Left lung (tissue), 14 donors: ENCODE results near the gene TFF2. TPM values are rescaled to one million over a fixed set of nuclear protein-coding genes. Genes with fewer than 3 reads are reported as not detected.
A peak's percentile ranks its signal among the peaks of the same experiment; 100 is the strongest.

Source experiments
- ATAC-seq: fragments of 200-7000 bp; cut with Tn5 transposase; one replicate; pipeline ENCODE4 v1.9.1; 2020; ENCODE audit warnings: moderate library complexity
- DNase-seq, 4 donors: peaks; one replicate each; pipeline ENCODE4 v3.0.0-alpha.2; 2013 to 2020
- H3K27ac ChIP-seq, 2 donors: fragments of 200-600 bp; sonication (generic) in 1 of 2; one replicate each; pipeline versions ENCODE4 v1.5.0 to v1.8.0; 2020 to 2021
- H3K27me3 ChIP-seq, 2 donors: fragments of 200-600 bp; sonication (generic) in 1 of 2; one replicate each; pipeline versions ENCODE4 v1.5.0 to v1.8.0; 2020 to 2021
- H3K36me3 ChIP-seq, 2 donors: fragments of 200-600 bp; sonication (generic) in 1 of 2; one replicate each; pipeline versions ENCODE4 v1.5.0 to v1.8.0; 2020 to 2021
- H3K4me1 ChIP-seq, 2 donors: fragments of 200-600 bp; one replicate each; pipeline ENCODE4 v1.8.0; 2021
- H3K4me3 ChIP-seq, 2 donors: fragments of 200-600 bp; sonication (generic) in 1 of 2; one replicate each; pipeline versions ENCODE4 v1.5.0 to v1.8.0; 2020 to 2021; ENCODE audit warnings: mild to moderate bottlenecking in 1 of 2
- H3K9me3 ChIP-seq, 2 donors: fragments of 200-600 bp; sonication (generic) in 1 of 2; one replicate each; pipeline versions ENCODE4 v1.5.0 to v1.8.0; 2020 to 2021
- CTCF ChIP-seq, 2 donors: fragments of 200-600 bp; sonication (generic) in 1 of 2; IDR thresholded peaks; one replicate each; pipeline versions ENCODE4 v1.5.0 to v1.8.0; 2021; ENCODE audit warnings: antibody characterized with exemption in 2 of 2
- intact Hi-C, 2 donors: fragments of 100-400 bp; cut with DNase I; formaldehyde crosslinking; loops; one replicate each; pipeline versions ENCODE4 v1.11.2 to v1.14.2; 2022
- long read RNA-seq, 12 donors: library from polyadenylated mRNA in 2 of 12; unstranded in 2 of 12; transcript quantifications; one replicate each; pipeline ENCODE4 v2.0.0 and lab custom pipeline, GENCODE V29; 2019 to 2026
- polyA plus RNA-seq, 6 donors: library from polyadenylated mRNA; unstranded; fragments of 120-200 nt; gene quantifications; one replicate each; pipeline ENCODE4 v1.2.1, GENCODE V29; 2013; ENCODE audit not compliant: insufficient read length in 6 of 6
- total RNA-seq, 2 donors: library from RNA; stranded (reverse); fragmentation: NEBNext Ultra II Directional; extraction: Animal tissue kit (Norgen Biotek cat#: 25700); gene quantifications; one replicate each; pipeline ENCODE4 v1.2.1, GENCODE V29; 2021
- donor health status: DM: no; HTN: yes; CAD: no.
- donor health status: DM: no; HTN: no; CAD: no.

TFF2 gene
- total RNA-seq (not detected), polyA plus RNA-seq (not detected)
- long read RNA-seq, donor 1 = 0 reads
- long read RNA-seq, donor 2 = 0 reads
- long read RNA-seq, donor 3 = 0 reads
- long read RNA-seq, donor 4 = 0 reads
- long read RNA-seq, donor 5 = 0 reads
- long read RNA-seq, donor 6 = 0 reads
- long read RNA-seq, donor 7 = 0 reads
- long read RNA-seq, donor 8 = 0 reads
- long read RNA-seq, donor 9 = 0 reads
- long read RNA-seq, donor 10 = 0 reads
- long read RNA-seq, donor 11 = 0 reads
- long read RNA-seq, donor 12 = 0 reads

DNA sequence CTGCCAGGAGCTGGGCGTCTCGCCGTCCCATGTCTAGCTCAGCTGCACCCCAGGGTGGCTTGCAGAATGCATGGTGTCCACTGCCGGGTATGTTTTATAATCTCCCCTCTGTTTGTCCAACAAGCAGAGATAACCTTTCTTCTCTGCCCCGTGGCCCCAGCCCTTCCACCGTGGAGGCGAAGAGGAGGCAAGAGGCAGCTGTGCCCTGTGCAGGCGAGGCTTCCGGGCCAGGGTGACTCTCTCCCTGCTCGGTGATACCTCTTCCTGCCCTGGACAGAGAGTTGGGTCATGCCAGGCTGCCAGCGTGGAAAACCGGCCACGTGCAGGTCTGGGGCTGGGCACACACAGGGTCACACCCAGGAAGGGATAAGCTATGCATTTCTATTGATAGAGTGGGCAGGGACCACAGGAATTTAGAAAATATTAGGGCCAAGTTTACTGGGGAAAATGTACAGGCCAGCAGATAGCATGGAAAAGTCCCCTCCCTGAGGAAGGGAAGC is at the start of gene TFF2:
TSS of gene TFF2 (minus strand) at position 68 of the 500 bp plus-strand sequence. CDS start at position 31, 37 bp downstream.
- Histone ChIP-seq H3K9me3 (peaks cover 0 to 13% of the 10 kb centered on the region in 2 donors), H3K36me3 (no peaks in the 10 kb centered on the region), H3K4me1 (no peaks in the 10 kb centered on the region), H3K27ac (no peak within 1 kb of the TSS), H3K4me3 (no peak within 1 kb of the TSS), H3K27me3 (peaks cover 0 to 7% of the 10 kb centered on the region in 2 donors)
- no peak for TF ChIP-seq CTCF (IDR thresholded peaks at IDR 0.05)
- intact Hi-C loops = no loop called here
- DNase-seq (no peak), ATAC-seq (no peak)

- H3K36me3 ChIP-seq = no peaks in the 10 kb centered on the region
- H3K27me3 ChIP-seq = no peaks in the 10 kb centered on the region
- TF ChIP-seq CTCF (IDR thresholded peaks at IDR 0.05) = no peak
- peaks cover 0 to 4% of the 10 kb centered on the region in 2 donors for H3K9me3 ChIP-seq
- H3K27ac ChIP-seq = no peak overlapping the region
- ATAC-seq (peak; percentile 48), DNase-seq (no peak)
- no peaks in the 10 kb centered on the region for H3K4me1 ChIP-seq
- H3K4me3 ChIP-seq = no peak overlapping the region
- intact Hi-C loops = no loop called here
Measured at GRCh38 chr21:42400525-42400924, 49.7 kb upstream of the TFF2 start.

GRCh38 chr21:42398436-42399028 is 47.7 kb upstream of the TFF2 start:
- intact Hi-C loops = no loop called here
- Histone ChIP-seq H3K27me3 (no peaks in the 10 kb centered on the region), H3K27ac (no peak overlapping the region), H3K4me3 (no peak overlapping the region), H3K36me3 (no peaks in the 10 kb centered on the region), H3K4me1 (no peaks in the 10 kb centered on the region), H3K9me3 (peaks cover 0 to 4% of the 10 kb centered on the region in 2 donors)
- no peak for ATAC-seq
- no peak for TF ChIP-seq CTCF (IDR thresholded peaks at IDR 0.05)
- peak in 1 of 4 donors; percentile 39 for DNase-seq

GRCh38 chr21:42397746-42398394 is 47.1 kb upstream of the TFF2 start:
- Histone ChIP-seq H3K27me3 (no peaks in the 10 kb centered on the region), H3K27ac (no peak overlapping the region), H3K4me3 (no peak overlapping the region), H3K9me3 (peaks cover 0 to 4% of the 10 kb centered on the region in 2 donors), H3K36me3 (no peaks in the 10 kb centered on the region), H3K4me1 (no peaks in the 10 kb centered on the region)
- ATAC-seq (no peak), DNase-seq (peak in 1 of 4 donors; percentile 25)
- intact Hi-C loops = no loop called here
- TF ChIP-seq CTCF (IDR thresholded peaks at IDR 0.05) = no peak
